Measurements from ENCODE around the gene CSMD2.

- TF ChIP-seq TCF12 (IDR thresholded peaks at IDR 0.05) (no peak), MXI1 (IDR thresholded peaks at IDR 0.05; ENCODE audit: low read depth, low read length) (no peak), RFX5 (IDR thresholded peaks at IDR 0.05; ENCODE audit: low read length) (no peak), JUND (IDR thresholded peaks at IDR 0.05) (no peak), CTCF (IDR thresholded peaks at IDR 0.05) (no peak), FOXM1 (IDR thresholded peaks at IDR 0.05; ENCODE audit: low read depth) (no peak), REST (IDR thresholded peaks at IDR 0.05; ENCODE audit: low read depth, low read length) (no peak), MAX (IDR thresholded peaks at IDR 0.05; ENCODE audit: low read depth) (no peak), EP300 (IDR thresholded peaks at IDR 0.05; ENCODE audit: borderline replicate concordance in 1 of 2, low read depth in 1 of 2, low read length in 1 of 2) (no peak), RXRA (IDR thresholded peaks at IDR 0.05; ENCODE audit: borderline replicate concordance, low read depth) (no peak), TAF1 (IDR thresholded peaks at IDR 0.05; ENCODE audit: borderline replicate concordance, low read depth, low read length) (no peak)
These were observed 127.2 kb downstream of the CSMD2 start for GRCh38 chr1:34037856-34038255.
